Urinary bladder (tissue), 4 donors: ENCODE data around the gene TRAF7. TPM values are rescaled to one million over a fixed set of nuclear protein-coding genes. Genes with fewer than 3 reads are reported as not detected.

Experiments
- DNase-seq: peaks from one replicate; pipeline ENCODE4 v3.0.0-alpha.2; 2015; ENCODE audit errors: extremely low spot score
- H3K27ac ChIP-seq: one replicate; pipeline ENCODE4 v1.5.1; 2013; ENCODE audit warnings: low read depth, mild to moderate bottlenecking, moderate library complexity
- H3K36me3 ChIP-seq: one replicate; pipeline ENCODE4 v1.6.1; 2013; ENCODE audit warnings: mild to moderate bottlenecking, moderate library complexity; ENCODE audit not compliant: insufficient read depth
- H3K4me1 ChIP-seq: one replicate; pipeline ENCODE4 v1.6.1; 2013; ENCODE audit warnings: mild to moderate bottlenecking, moderate library complexity; ENCODE audit not compliant: insufficient read depth
- H3K4me3 ChIP-seq: one replicate; pipeline ENCODE4 v1.5.1; 2013; ENCODE audit warnings: low read depth, low read length
- WGBS: extraction: QIAGEN DNeasy Blood & Tissue Kit; methylation state at CpG from one replicate; pipeline ENCODE4 v1.1.7; 2013; 5-methylcytosine and 5-hydroxymethylcytosine counted together
- polyA plus RNA-seq: library from polyadenylated mRNA; stranded (reverse); fragments of 200-250 nt; gene quantifications from one replicate; pipeline ENCODE4 v1.2.3, GENCODE V29; 2013
- total RNA-seq: library from RNA; depleted of rRNA; stranded (reverse); fragments of >200 nt; gene quantifications from one replicate; pipeline ENCODE4 v1.2.3, GENCODE V29; 2014
- donor health status: healthy with polysubstance abuse.
- donor health status: healthy.

Gene TRAF7
- total and polyA plus RNA-seq, 2 donors = 21.9 to 57.0 TPM

GRCh38 chr16:2172688-2173335 lies 17.2 kb downstream of the TRAF7 start:
- H3K36me3 ChIP-seq = peaks cover 16% of the 10 kb centered on the region
- 91% methylated on average over 29 of the region's 29 CpGs for WGBS
- no peaks in the 10 kb centered on the region for H3K4me1 ChIP-seq
- no peak overlapping the region for H3K27ac ChIP-seq
- H3K4me3 ChIP-seq = no peak overlapping the region
- no peak for DNase-seq

GRCh38 chr16:2173366-2173765 lies 17.8 kb downstream of the TRAF7 start:
- Histone ChIP-seq H3K27ac (no peak overlapping the region), H3K4me3 (no peak overlapping the region), H3K36me3 (peaks cover 16% of the 10 kb centered on the region), H3K4me1 (no peaks in the 10 kb centered on the region)
- no peak for DNase-seq
- WGBS = 90% methylated on average over 14 of the region's 14 CpGs

- Histone ChIP-seq H3K27ac (no peak overlapping the region), H3K36me3 (peaks cover 16% of the 10 kb centered on the region), H3K4me1 (no peaks in the 10 kb centered on the region), H3K4me3 (no peak overlapping the region)
- 90% methylated on average over 4 of the region's 4 CpGs for WGBS
- no peak for DNase-seq
Measured at GRCh38 chr16:2173916-2174315, 18.3 kb downstream of the TRAF7 start.

GRCh38 chr16:2174396-2175131 lies 19.0 kb downstream of the TRAF7 start:
- H3K36me3 ChIP-seq = peaks cover 16% of the 10 kb centered on the region
- no peak overlapping the region for H3K4me3 ChIP-seq
- no peak overlapping the region for H3K27ac ChIP-seq
- no peak for DNase-seq
- WGBS = 90% methylated on average over 21 of the region's 21 CpGs
- H3K4me1 ChIP-seq = no peaks in the 10 kb centered on the region

GRCh38 chr16:2175454-2175853 lies 19.9 kb downstream of the TRAF7 start:
- Histone ChIP-seq H3K36me3 (peaks cover 16% of the 10 kb centered on the region), H3K4me1 (no peaks in the 10 kb centered on the region), H3K27ac (no peak overlapping the region), H3K4me3 (no peak overlapping the region)
- 95% methylated on average over 10 of the region's 10 CpGs for WGBS
- no peak for DNase-seq

GRCh38 chr16:2176047-2176446 lies 20.5 kb downstream of the TRAF7 start:
- 96% methylated on average over 23 of the region's 23 CpGs for WGBS
- H3K36me3 ChIP-seq = peaks cover 16% of the 10 kb centered on the region
- DNase-seq = no peak
- no peak overlapping the region for H3K4me3 ChIP-seq
- no peaks in the 10 kb centered on the region for H3K4me1 ChIP-seq
- no peak overlapping the region for H3K27ac ChIP-seq

GRCh38 chr16:2177101-2177500 lies 21.5 kb downstream of the TRAF7 start:
- peaks cover 14% of the 10 kb centered on the region for H3K36me3 ChIP-seq
- H3K4me3 ChIP-seq = no peak overlapping the region

GRCh38 chr16:2177561-2177960 lies 22.0 kb downstream of the TRAF7 start:
- no peak overlapping the region for H3K4me3 ChIP-seq
- DNase-seq = no peak
- 92% methylated on average over 20 of the region's 20 CpGs for WGBS
- no peak overlapping the region for H3K27ac ChIP-seq
- no peaks in the 10 kb centered on the region for H3K4me1 ChIP-seq
- H3K36me3 ChIP-seq = peaks cover 14% of the 10 kb centered on the region

More at GRCh38 chr16:2177101-2177500, 21.5 kb downstream of the TRAF7 start:
- Histone ChIP-seq H3K27ac (no peak overlapping the region), H3K4me1 (no peaks in the 10 kb centered on the region)
- WGBS = 90% methylated on average over 18 of the region's 18 CpGs
- no peak for DNase-seq

GRCh38 chr16:2178321-2179106 lies 22.9 kb downstream of the TRAF7 start:
- Histone ChIP-seq H3K4me1 (no peaks in the 10 kb centered on the region), H3K36me3 (peaks cover 10% of the 10 kb centered on the region), H3K4me3 (no peak overlapping the region), H3K27ac (no peak overlapping the region)
- no peak for DNase-seq
- 32% methylated on average over 106 of the region's 106 CpGs for WGBS

GRCh38 chr16:2179107-2179501 lies 23.5 kb downstream of the TRAF7 start:
- Histone ChIP-seq H3K36me3 (peaks cover 7% of the 10 kb centered on the region), H3K4me3 (no peak overlapping the region), H3K4me1 (no peaks in the 10 kb centered on the region), H3K27ac (no peak overlapping the region)
- WGBS = 30% methylated on average over 50 of the region's 50 CpGs
- no peak for DNase-seq

GRCh38 chr16:2179576-2179975 lies 24.0 kb downstream of the TRAF7 start:
- H3K27ac ChIP-seq = no peak overlapping the region
- H3K36me3 ChIP-seq = peaks cover 7% of the 10 kb centered on the region
- no peak overlapping the region for H3K4me3 ChIP-seq
- whole genome bisulfite sequencing = 94% methylated on average over 31 of the region's 31 CpGs
- DNase-seq = no peak
- no peaks in the 10 kb centered on the region for H3K4me1 ChIP-seq

GRCh38 chr16:2180461-2180860 lies 24.9 kb downstream of the TRAF7 start:
- H3K4me3 ChIP-seq = no peak overlapping the region
- no peaks in the 10 kb centered on the region for H3K4me1 ChIP-seq
- WGBS = 94% methylated on average over 43 of the region's 43 CpGs
- H3K36me3 ChIP-seq = peaks cover 3% of the 10 kb centered on the region
- DNase-seq = no peak
- H3K27ac ChIP-seq = no peak overlapping the region

- no peaks in the 10 kb centered on the region for H3K36me3 ChIP-seq
- no peaks in the 10 kb centered on the region for H3K4me1 ChIP-seq
- no peak overlapping the region for H3K27ac ChIP-seq
- DNase-seq = no peak
- H3K4me3 ChIP-seq = no peak overlapping the region
- WGBS = 83% methylated on average over 46 of the region's 46 CpGs
Measured at GRCh38 chr16:2180962-2181923, 25.7 kb downstream of the TRAF7 start.
